ENCODE measurements around the gene SFRP5. TPM values are rescaled to one million over a fixed set of nuclear protein-coding genes. Genes with fewer than 3 reads are reported as not detected.

SFRP5 gene
- total RNA-seq, 1 donor from 2014 or later: not detected

DNA sequence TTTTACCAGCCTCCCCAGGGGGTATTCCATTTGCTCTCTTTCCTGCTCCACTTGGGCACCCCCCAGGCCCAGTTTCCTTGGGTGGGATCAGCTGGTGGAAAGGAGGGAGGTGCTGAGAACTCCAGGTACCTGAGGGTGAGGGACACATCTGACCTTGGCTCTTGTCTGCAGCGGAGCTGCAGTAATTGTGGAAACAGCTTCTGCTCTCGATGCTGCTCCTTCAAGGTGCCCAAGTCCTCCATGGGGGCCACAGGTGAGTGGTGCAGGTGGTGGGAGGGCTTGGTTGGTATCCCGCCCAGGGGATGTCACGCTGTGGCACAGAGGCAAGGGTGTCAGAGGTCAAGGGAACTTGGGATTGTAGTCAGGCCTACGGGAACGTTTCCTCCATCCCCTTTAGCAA lies 14.3 kb downstream of the SFRP5 start:
- peaks cover 33% of the 10 kb centered on the region for H3K36me3 Mint-ChIP-seq (ENCODE audit: low read depth)
- intact Hi-C loops (cut with micrococcal nuclease): no loop called here

DNA sequence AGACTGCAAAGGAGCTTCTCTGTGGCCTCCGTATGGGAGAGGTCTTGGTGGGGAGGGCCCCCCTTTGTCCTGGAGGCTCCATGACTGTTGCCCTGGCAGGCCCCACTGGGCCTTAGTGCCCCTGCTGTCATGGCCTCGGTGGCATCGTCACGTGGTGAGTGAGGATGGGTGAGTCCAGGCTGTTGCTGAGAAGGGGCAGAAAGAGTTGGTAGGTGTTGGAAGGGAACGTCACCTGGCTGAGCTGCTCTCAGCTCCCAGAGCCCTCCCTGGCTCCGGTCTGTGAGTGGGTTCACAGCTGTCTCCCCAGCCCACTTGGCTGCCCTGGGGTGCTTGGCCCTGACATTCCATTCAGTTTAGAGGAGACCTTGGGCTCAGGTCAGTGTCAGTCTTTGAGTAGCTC lies 16.1 kb downstream of the SFRP5 start:
- no peaks in the 10 kb centered on the region for H3K9me3 Mint-ChIP-seq
- H3K27me3 Mint-ChIP-seq (ENCODE audit: insufficient read depth): no peaks in the 10 kb centered on the region
- H3K4me1 Mint-ChIP-seq (ENCODE audit: low read depth): no peaks in the 10 kb centered on the region
- H3K27ac Mint-ChIP-seq: no peak overlapping the region
- H3K36me3 Mint-ChIP-seq (ENCODE audit: low read depth): peaks cover 32% of the 10 kb centered on the region
- intact Hi-C loops (cut with micrococcal nuclease): no loop called here
- DNase-seq (ENCODE audit: low spot score): no peak
- no peak overlapping the region for H3K4me3 Mint-ChIP-seq

More for the DNA sequence above, 14.3 kb downstream of the SFRP5 start:
- no peak for DNase-seq (ENCODE audit: low spot score)
- Mint-ChIP-seq H3K4me1 (ENCODE audit: low read depth) (no peaks in the 10 kb centered on the region), H3K9me3 (no peaks in the 10 kb centered on the region), H3K27ac (peak overlapping the region; percentile 29), H3K4me3 (no peak overlapping the region), H3K27me3 (ENCODE audit: insufficient read depth) (no peaks in the 10 kb centered on the region)

DNA sequence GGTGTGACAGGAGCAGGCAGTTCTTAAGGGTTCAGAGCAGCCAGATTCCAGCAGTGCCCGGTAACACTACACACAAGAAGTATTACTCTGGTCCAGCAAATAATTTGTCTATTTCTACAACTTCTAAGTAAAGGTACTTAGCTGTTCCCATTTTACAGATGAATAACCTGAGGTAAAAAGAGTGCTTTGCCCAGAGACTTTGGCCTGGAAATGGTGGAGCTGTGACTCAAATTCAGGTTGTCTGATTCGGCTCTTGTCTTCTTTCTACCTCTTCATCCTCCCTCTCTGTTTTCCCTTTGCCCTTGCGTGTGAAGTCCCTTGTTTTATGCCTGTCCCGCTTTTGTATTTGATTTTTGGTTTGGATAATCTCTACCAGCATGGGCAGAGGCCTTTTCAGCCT lies 17.1 kb downstream of the SFRP5 start:
- no peaks in the 10 kb centered on the region for H3K4me1 Mint-ChIP-seq (ENCODE audit: low read depth)
- H3K36me3 Mint-ChIP-seq (ENCODE audit: low read depth): peaks cover 32% of the 10 kb centered on the region
- H3K27me3 Mint-ChIP-seq (ENCODE audit: insufficient read depth): no peaks in the 10 kb centered on the region

DNA sequence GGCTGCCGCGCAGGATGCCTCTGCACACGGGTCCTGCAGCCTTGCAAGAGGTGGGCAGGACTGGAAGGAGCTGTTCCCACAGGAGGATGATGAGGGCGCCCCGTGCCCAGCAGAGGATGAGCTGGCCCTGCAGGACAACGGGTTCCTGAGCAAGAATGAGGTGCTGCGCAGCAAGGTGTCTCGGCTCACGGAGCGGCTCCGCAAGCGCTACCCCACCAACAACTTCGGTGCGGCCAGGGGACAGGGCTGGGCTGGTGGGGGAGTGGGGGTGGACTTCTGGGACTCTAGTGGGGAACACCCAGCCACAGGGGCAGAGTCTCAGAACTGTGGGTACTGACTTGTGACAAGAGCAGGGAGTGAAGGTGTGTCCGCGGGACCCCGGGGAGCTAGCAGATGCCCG lies 18.8 kb downstream of the SFRP5 start:
- DNase-seq (ENCODE audit: low spot score): no peak
- Mint-ChIP-seq H3K9me3 (no peaks in the 10 kb centered on the region), H3K27ac (no peak overlapping the region), H3K4me3 (no peak overlapping the region), H3K27me3 (ENCODE audit: insufficient read depth) (no peaks in the 10 kb centered on the region), H3K36me3 (ENCODE audit: low read depth) (peaks cover 33% of the 10 kb centered on the region), H3K4me1 (ENCODE audit: low read depth) (no peaks in the 10 kb centered on the region)
- intact Hi-C loops (cut with micrococcal nuclease): no loop called here

More for the DNA sequence above, 17.1 kb downstream of the SFRP5 start:
- no peak overlapping the region for H3K4me3 Mint-ChIP-seq
- intact Hi-C loops (cut with micrococcal nuclease): no loop called here
- no peak overlapping the region for H3K27ac Mint-ChIP-seq
- H3K9me3 Mint-ChIP-seq: no peaks in the 10 kb centered on the region
- no peak for DNase-seq (ENCODE audit: low spot score)

DNA sequence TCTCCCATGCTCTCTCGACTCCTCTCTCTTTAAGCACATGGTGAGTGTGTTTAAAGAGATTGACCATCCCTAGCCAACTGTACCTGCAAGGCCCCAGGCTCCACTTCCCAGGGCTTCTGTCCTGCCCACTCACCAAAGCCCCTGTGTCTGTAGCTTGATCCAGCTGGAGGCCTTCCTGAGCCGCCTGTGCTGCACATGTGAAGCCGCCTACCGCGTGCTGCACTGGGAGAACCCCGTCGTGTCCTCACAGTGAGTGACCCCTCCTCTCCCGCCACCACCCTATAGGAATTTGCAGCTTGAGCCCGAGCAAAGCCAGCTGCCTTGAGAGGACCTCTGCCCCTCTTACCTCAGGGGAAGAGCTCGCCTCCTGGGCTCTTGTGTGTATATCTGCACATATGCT lies 23.7 kb downstream of the SFRP5 start:
- intact Hi-C loops (cut with micrococcal nuclease): no loop called here
- H3K9me3 Mint-ChIP-seq: no peaks in the 10 kb centered on the region

DNA sequence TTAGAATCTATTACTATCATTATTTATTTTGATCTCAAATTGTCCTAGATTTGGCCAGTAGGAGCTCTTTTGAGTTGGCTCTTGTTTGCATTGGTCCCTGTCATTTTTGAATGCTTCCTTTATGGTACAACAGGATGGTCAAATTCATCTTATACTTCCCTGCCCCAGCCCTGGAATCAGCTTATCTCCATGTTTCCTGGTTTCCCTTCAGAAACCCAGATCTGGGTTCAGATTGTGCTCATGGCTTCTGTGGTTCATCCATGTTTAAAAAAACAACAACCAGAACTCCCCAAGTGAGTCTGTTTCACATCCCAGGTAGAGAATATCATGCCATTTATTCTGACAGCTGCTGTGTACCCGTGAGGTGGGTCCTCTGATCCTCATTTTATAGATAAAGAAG lies 24.2 kb downstream of the SFRP5 start:
- no peaks in the 10 kb centered on the region for H3K4me1 Mint-ChIP-seq (ENCODE audit: low read depth)
- intact Hi-C loops (cut with micrococcal nuclease): no loop called here
- H3K9me3 Mint-ChIP-seq: no peaks in the 10 kb centered on the region
- no peak for DNase-seq (ENCODE audit: low spot score)
- H3K36me3 Mint-ChIP-seq (ENCODE audit: low read depth): peaks cover 33% of the 10 kb centered on the region
- H3K4me3 Mint-ChIP-seq: no peak overlapping the region
- H3K27me3 Mint-ChIP-seq (ENCODE audit: insufficient read depth): no peaks in the 10 kb centered on the region
- no peak overlapping the region for H3K27ac Mint-ChIP-seq

More for the DNA sequence above, 23.7 kb downstream of the SFRP5 start:
- no peak overlapping the region for H3K4me3 Mint-ChIP-seq
- no peaks in the 10 kb centered on the region for H3K27me3 Mint-ChIP-seq (ENCODE audit: insufficient read depth)
- no peak overlapping the region for H3K27ac Mint-ChIP-seq
- H3K4me1 Mint-ChIP-seq (ENCODE audit: low read depth): no peaks in the 10 kb centered on the region
- H3K36me3 Mint-ChIP-seq (ENCODE audit: low read depth): peaks cover 30% of the 10 kb centered on the region
- no peak for DNase-seq (ENCODE audit: low spot score)

DNA sequence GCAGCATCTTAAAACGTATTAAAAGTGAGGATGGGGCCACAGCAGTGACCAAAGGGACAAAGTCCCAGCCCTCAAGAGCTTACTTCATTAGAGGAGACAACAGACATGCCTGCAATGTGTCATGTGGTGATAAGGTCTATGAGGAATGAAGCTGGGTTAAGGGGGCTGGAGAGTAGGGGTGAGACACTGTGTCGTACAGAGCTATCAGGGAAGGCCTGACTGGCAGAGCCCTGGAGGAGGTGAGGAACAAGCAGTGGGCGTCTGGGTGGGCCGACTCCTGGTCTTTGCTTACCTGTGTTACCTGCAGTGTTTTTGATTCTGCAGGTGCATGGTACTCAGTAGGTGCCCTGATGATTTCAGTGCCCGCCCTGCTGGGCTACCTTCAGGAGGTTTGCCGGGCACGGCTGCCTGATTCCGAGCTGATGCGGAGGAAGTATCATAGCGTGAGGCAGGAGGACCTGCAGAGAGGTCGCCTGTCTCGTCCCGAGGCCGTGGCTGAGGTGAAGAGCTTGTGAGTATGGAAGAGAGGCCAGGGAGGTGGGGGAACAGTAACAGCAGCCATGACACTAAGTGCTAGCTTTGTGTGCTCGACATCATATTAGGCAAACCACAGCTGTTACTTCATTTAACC lies 27.3 kb downstream of the SFRP5 start:
- H3K4me3 Mint-ChIP-seq: no peak overlapping the region
- peaks cover 17% of the 10 kb centered on the region for H3K4me1 Mint-ChIP-seq (ENCODE audit: low read depth)
- intact Hi-C loops (cut with micrococcal nuclease): no loop called here
- H3K9me3 Mint-ChIP-seq: no peaks in the 10 kb centered on the region
- H3K27ac Mint-ChIP-seq: no peak overlapping the region
- no peaks in the 10 kb centered on the region for H3K27me3 Mint-ChIP-seq (ENCODE audit: insufficient read depth)
- H3K36me3 Mint-ChIP-seq (ENCODE audit: low read depth): peaks cover 46% of the 10 kb centered on the region
- no peak for DNase-seq (ENCODE audit: low spot score)

DNA sequence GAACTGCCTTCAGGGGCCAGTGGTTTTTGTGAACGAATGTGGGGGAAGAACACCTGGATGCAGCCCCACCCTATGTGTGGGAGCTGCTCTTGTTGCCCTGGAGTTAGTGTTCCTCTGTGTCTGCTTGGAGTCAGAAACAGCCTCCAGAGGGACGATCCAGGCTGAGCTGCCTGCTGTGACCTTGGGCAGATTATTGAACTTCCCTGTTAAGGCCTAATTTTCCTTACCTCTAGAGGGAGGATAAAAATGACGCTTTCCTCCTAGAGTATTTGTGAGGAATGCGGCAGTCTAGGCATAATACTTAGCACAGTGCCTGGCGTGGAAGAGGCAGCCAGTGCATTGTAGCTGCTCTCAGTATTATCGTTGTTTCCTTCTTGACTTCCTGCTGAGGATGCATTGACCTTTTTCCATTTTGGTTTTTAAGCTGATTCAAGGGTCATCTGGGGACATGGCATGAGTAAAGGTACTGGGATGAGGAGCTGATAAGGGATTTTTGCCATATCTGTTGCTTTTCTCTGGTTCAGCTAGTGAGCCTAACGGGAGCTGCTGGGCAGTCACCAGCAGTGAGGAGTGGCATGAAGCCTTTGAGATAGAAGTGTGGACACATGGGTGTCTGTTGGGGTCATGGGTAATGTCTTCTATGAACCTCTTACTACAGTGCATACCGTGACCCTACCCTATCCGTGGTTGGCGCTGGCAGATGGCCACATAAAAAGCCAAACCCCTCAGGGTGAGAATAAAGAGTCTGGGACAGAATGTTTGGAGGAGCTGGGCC lies 28.4 kb downstream of the SFRP5 start:
- Mint-ChIP-seq H3K27me3 (ENCODE audit: insufficient read depth) (no peaks in the 10 kb centered on the region), H3K27ac (no peak overlapping the region), H3K9me3 (no peaks in the 10 kb centered on the region), H3K36me3 (ENCODE audit: low read depth) (peaks cover 44% of the 10 kb centered on the region), H3K4me1 (ENCODE audit: low read depth) (peaks cover 21% of the 10 kb centered on the region), H3K4me3 (no peak overlapping the region)
- intact Hi-C loops (cut with micrococcal nuclease): no loop called here
- DNase-seq (ENCODE audit: low spot score): no peak

DNA sequence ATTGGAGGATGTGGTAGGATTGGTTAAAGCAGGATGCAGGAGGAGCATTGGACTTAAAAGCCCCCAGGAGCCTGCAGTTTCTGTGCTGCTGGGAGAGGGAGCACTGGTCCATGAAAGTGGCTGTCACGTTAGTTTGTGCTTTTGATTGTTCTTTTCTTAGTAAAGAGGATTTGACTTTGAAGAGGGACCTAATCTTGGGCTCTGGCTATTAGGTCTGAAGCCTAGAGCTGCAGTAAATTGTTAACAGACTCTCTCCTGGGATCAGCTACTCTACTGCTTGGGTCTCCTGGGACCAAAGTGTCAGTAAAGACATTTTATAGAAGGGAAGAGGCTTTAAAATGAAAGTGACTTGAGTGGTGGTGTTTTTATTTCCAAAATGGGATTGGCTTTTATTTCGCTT lies 31.2 kb downstream of the SFRP5 start:
- Mint-ChIP-seq H3K36me3 (ENCODE audit: low read depth) (peaks cover 45% of the 10 kb centered on the region), H3K27ac (no peak overlapping the region), H3K4me3 (no peak overlapping the region), H3K27me3 (ENCODE audit: insufficient read depth) (peaks cover 2% of the 10 kb centered on the region), H3K9me3 (no peaks in the 10 kb centered on the region), H3K4me1 (ENCODE audit: low read depth) (peaks cover 44% of the 10 kb centered on the region)
- intact Hi-C loops (cut with micrococcal nuclease): no loop called here
- no peak for DNase-seq (ENCODE audit: low spot score)

DNA sequence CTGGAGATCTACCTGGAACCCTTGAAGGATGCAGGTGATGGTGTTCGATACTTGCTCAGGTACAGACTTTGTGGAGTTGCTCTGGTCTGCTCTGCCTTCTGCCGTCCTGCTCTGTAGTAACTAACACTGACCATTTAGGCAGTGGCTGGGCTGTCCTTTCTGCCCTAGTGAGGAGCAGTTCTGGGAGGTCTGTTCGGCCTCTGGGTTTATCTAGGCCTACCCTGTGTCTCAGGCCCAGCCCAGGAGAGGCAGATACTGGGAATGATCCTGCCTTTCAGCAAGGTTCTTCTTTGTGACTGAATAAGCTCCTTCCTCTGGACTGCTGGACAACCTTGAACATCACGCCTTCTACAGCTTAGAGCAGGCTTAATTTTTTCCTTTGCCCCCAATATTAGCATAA lies 33.2 kb downstream of the SFRP5 start:
- peaks cover 44% of the 10 kb centered on the region for H3K4me1 Mint-ChIP-seq (ENCODE audit: low read depth)

DNA sequence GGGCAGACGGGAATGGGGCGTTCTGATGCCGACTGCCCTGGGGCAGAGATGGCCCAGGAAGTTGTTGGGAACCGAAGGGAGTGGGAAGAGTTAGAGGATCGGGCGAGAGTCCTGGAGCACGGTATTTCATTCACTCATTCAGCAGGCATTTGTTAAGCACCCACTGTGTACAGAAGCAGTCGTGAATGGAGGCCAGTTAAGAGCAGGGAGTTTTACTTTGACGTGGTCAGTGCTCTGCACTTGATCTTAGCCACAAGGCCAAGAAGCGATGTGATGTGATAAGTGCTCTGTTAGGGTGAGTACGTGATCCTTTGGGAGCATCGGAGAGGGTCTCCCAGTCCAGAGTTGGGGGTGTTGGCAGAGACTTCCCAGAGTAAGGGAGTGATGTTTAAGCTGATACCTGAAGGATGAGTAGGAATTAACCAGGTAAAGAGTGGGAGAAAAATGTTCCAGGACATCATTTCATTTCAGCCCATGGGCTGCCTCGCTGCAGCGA lies 34.0 kb downstream of the SFRP5 start:
- intact Hi-C loops (cut with micrococcal nuclease): loop anchor here (1.0 to 5.0 kb wide), 9 partner anchors 24 to 906 kb away; partner anchors contain the start of genes AVPI1, LCOR, MMS19 and PI4K2A
- Mint-ChIP-seq H3K4me1 (ENCODE audit: low read depth) (peaks cover 44% of the 10 kb centered on the region), H3K27ac (peak overlapping the region; percentile 100), H3K4me3 (peak overlapping the region; percentile 93), H3K9me3 (no peaks in the 10 kb centered on the region), H3K27me3 (ENCODE audit: insufficient read depth) (peaks cover 2% of the 10 kb centered on the region), H3K36me3 (ENCODE audit: low read depth) (peaks cover 32% of the 10 kb centered on the region)
- DNase-seq (ENCODE audit: low spot score): no peak

More for the DNA sequence above, 33.2 kb downstream of the SFRP5 start:
- Mint-ChIP-seq H3K27me3 (ENCODE audit: insufficient read depth) (peaks cover 2% of the 10 kb centered on the region), H3K4me3 (peak overlapping the region; percentile 93), H3K9me3 (no peaks in the 10 kb centered on the region), H3K27ac (no peak overlapping the region), H3K36me3 (ENCODE audit: low read depth) (peaks cover 34% of the 10 kb centered on the region)
- intact Hi-C loops (cut with micrococcal nuclease): loop anchor here (5.0 kb wide), 2 partner anchors 326 to 906 kb away; partner anchors contain the start of gene LCOR
- no peak for DNase-seq (ENCODE audit: low spot score)

DNA sequence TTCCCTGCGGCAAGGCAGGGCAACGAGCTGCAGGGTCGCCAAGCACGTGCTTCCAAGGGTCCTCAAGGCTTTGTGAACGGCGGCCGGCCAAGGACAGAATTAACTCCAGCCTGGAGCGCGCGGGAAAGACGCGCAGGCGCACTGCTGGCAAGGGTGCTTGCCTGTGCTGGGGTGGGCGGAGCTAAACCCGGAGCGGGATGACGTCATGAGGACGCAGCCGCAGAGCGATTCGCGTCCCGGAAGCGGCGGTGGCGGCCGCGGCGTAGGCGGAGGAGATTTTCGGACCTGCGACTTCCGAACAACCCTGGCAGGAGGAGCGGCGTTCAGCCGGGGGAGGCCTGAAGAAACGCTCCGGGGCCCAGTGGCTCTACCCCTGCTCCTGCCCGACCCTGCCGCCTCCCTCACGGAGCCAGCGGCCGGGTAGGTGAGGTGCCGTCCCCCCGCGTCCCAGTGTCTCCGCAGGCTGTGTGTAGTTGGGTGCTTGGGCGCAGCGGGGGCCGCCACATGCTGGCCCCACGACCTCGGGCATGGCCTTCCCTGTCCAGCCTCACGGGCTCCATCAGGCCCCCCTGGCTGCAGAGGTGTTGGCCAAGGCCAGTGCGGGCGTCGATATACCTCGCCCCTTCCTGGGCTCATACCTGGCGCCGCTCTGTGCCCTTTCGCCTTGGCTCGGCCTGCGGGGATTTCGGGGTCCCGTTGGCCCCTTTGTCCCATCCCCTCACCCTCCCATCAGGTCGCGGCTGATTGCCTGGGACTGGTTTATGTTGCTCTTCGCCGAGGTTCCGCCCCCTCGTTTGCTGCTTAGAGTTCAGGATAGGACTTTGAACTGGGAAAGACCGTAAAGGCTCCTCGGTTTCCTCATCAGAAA lies 34.7 kb downstream of the SFRP5 start, which contains the start of gene ZFYVE27:
ZFYVE27 (plus strand) TSS at position 227 of the 868 bp plus-strand sequence. CDS start 1,350 bp downstream, outside the sequence.
- Mint-ChIP-seq H3K9me3 (no peaks in the 10 kb centered on the region), H3K36me3 (ENCODE audit: low read depth) (peaks cover 29% of the 10 kb centered on the region), H3K4me1 (ENCODE audit: low read depth) (peaks cover 44% of the 10 kb centered on the region), H3K27ac (peak within 1 kb of the TSS; percentile 100), H3K27me3 (ENCODE audit: insufficient read depth) (peaks cover 2% of the 10 kb centered on the region), H3K4me3 (peak within 1 kb of the TSS; percentile 93)
- intact Hi-C loops (cut with micrococcal nuclease): loop anchor here (1.0 to 5.0 kb wide), 9 partner anchors 23 to 905 kb away; partner anchors contain the start of genes AVPI1, LCOR, MMS19 and PI4K2A
- DNase-seq (ENCODE audit: low spot score): peak; percentile 95
